IgD-negative memory B cell (primary cell): ENCODE data around the gene NAA40. TPM values are rescaled to one million over a fixed set of nuclear protein-coding genes. Genes with fewer than 3 reads are reported as not detected.

Experiments
- H3K27ac Mint-ChIP-seq, 3 donors: one replicate each; pipeline ENCODE4 v1.8.0; 2020 to 2022; ENCODE audit warnings: mild to moderate bottlenecking in 3 of 3, mixed read lengths in 3 of 3, moderate library complexity in 1 of 3
- H3K27me3 Mint-ChIP-seq: one replicate; pipeline ENCODE4 v1.8.0; 2021; ENCODE audit warnings: mixed read lengths
- H3K36me3 Mint-ChIP-seq: one replicate; pipeline ENCODE4 v1.8.0; 2020; ENCODE audit warnings: mild to moderate bottlenecking, mixed read lengths
- H3K4me1 Mint-ChIP-seq, 3 donors: one replicate each; pipeline ENCODE4 v1.8.0; 2020 to 2022; ENCODE audit warnings: mixed read lengths in 3 of 3, mild to moderate bottlenecking in 1 of 3
- H3K4me3 Mint-ChIP-seq, 4 donors: one replicate each; pipeline ENCODE4 v1.8.0; 2020 to 2022; ENCODE audit warnings: mild to moderate bottlenecking in 4 of 4, mixed read lengths in 4 of 4, moderate library complexity in 3 of 4
- H3K9me3 Mint-ChIP-seq, 3 donors: one replicate each; pipeline ENCODE4 v1.8.0; 2020 to 2021; ENCODE audit warnings: mixed read lengths in 3 of 3, mild to moderate bottlenecking in 1 of 3
- polyA plus RNA-seq: library from polyadenylated mRNA; unstranded; fragments of 300-500 nt; fragmentation: Illumina TruSeq; gene quantifications from one replicate; pipeline ENCODE4 v1.2.3, GENCODE V29; 2021

Gene NAA40
- 13.9 TPM for polyA plus RNA-seq

- peak within 1 kb of the TSS; percentile 82 to 97 (median 89) for H3K4me3 Mint-ChIP-seq
- H3K4me1 Mint-ChIP-seq = peaks cover 21 to 24% (median 22%) of the 10 kb centered on the region in 3 donors
- H3K9me3 Mint-ChIP-seq = no peaks in the 10 kb centered on the region
- H3K27ac Mint-ChIP-seq = peak within 1 kb of the TSS; percentile 87 to 99 (median 89)
- H3K27me3 Mint-ChIP-seq = no peaks in the 10 kb centered on the region
- H3K36me3 Mint-ChIP-seq = no peaks in the 10 kb centered on the region
These were observed at the start of gene NAA40 for GRCh38 chr11:63938479-63939396. TSS of gene NAA40 (plus strand) at chr11:63939002. CDS start at chr11:63939097, 95 bp downstream.

- H3K4me3 Mint-ChIP-seq = peak overlapping the region; percentile 16 to 89 (median 84)
- H3K4me1 Mint-ChIP-seq = peaks cover 35 to 49% (median 41%) of the 10 kb centered on the region in 3 donors
- peaks cover 2% of the 10 kb centered on the region for H3K36me3 Mint-ChIP-seq
- H3K27ac Mint-ChIP-seq = peak overlapping the region; percentile 59 to 84 (median 64)
- no peaks in the 10 kb centered on the region for H3K27me3 Mint-ChIP-seq
- H3K9me3 Mint-ChIP-seq = no peaks in the 10 kb centered on the region
These were observed 49.5 kb upstream of the NAA40 start for GRCh38 chr11:63889344-63889743.

GRCh38 chr11:63890368-63890767, 48.4 kb upstream of the NAA40 start:
- no peaks in the 10 kb centered on the region for H3K9me3 Mint-ChIP-seq
- H3K36me3 Mint-ChIP-seq = peaks cover 2% of the 10 kb centered on the region
- H3K27me3 Mint-ChIP-seq = no peaks in the 10 kb centered on the region
- H3K27ac Mint-ChIP-seq = peak overlapping the region; percentile 53 to 84 (median 64)
- H3K4me1 Mint-ChIP-seq = peaks cover 30 to 50% (median 42%) of the 10 kb centered on the region in 3 donors
- H3K4me3 Mint-ChIP-seq = peak overlapping the region in 3 of 4 donors; percentile 67 to 89 (median 88)

GRCh38 chr11:63892228-63892627, 46.6 kb upstream of the NAA40 start:
- Mint-ChIP-seq H3K4me3 (no peak overlapping the region), H3K4me1 (peaks cover 41 to 47% (median 47%) of the 10 kb centered on the region in 3 donors), H3K27me3 (no peaks in the 10 kb centered on the region), H3K36me3 (peaks cover 2% of the 10 kb centered on the region), H3K9me3 (no peaks in the 10 kb centered on the region), H3K27ac (peak overlapping the region in 2 of 3 donors; percentile 45 to 71)

GRCh38 chr11:63893355-63893754, 45.4 kb upstream of the NAA40 start:
- Mint-ChIP-seq H3K4me1 (peaks cover 30 to 41% (median 37%) of the 10 kb centered on the region in 3 donors), H3K27ac (no peak overlapping the region), H3K36me3 (peaks cover 2% of the 10 kb centered on the region), H3K4me3 (no peak overlapping the region), H3K27me3 (no peaks in the 10 kb centered on the region), H3K9me3 (no peaks in the 10 kb centered on the region)

- H3K9me3 Mint-ChIP-seq = no peaks in the 10 kb centered on the region
- H3K4me1 Mint-ChIP-seq = peaks cover 21 to 24% (median 21%) of the 10 kb centered on the region in 3 donors
- no peak overlapping the region for H3K27ac Mint-ChIP-seq
- H3K4me3 Mint-ChIP-seq = no peak overlapping the region
- peaks cover 4% of the 10 kb centered on the region for H3K36me3 Mint-ChIP-seq
- no peaks in the 10 kb centered on the region for H3K27me3 Mint-ChIP-seq
These were observed 42.7 kb upstream of the NAA40 start for GRCh38 chr11:63896071-63896470.

GRCh38 chr11:63897459-63898146, 41.2 kb upstream of the NAA40 start:
- peaks cover 8 to 15% (median 14%) of the 10 kb centered on the region in 3 donors for H3K4me1 Mint-ChIP-seq
- H3K4me3 Mint-ChIP-seq = no peak overlapping the region
- peaks cover 4% of the 10 kb centered on the region for H3K36me3 Mint-ChIP-seq
- H3K9me3 Mint-ChIP-seq = no peaks in the 10 kb centered on the region
- no peak overlapping the region for H3K27ac Mint-ChIP-seq
- no peaks in the 10 kb centered on the region for H3K27me3 Mint-ChIP-seq

- peaks cover 0 to 3% (median 0%) of the 10 kb centered on the region in 3 donors for H3K4me1 Mint-ChIP-seq
- H3K27ac Mint-ChIP-seq = no peak overlapping the region
- H3K9me3 Mint-ChIP-seq = no peaks in the 10 kb centered on the region
- H3K27me3 Mint-ChIP-seq = no peaks in the 10 kb centered on the region
- peaks cover 5% of the 10 kb centered on the region for H3K36me3 Mint-ChIP-seq
- H3K4me3 Mint-ChIP-seq = no peak overlapping the region
These were observed 37.1 kb upstream of the NAA40 start for GRCh38 chr11:63901660-63902059.

GRCh38 chr11:63903884-63904283, 34.9 kb upstream of the NAA40 start:
- peak overlapping the region in 1 of 3 donors; percentile 18 for H3K27ac Mint-ChIP-seq
- H3K27me3 Mint-ChIP-seq = no peaks in the 10 kb centered on the region
- no peaks in the 10 kb centered on the region for H3K9me3 Mint-ChIP-seq
- peaks cover 5% of the 10 kb centered on the region for H3K36me3 Mint-ChIP-seq
- no peaks in the 10 kb centered on the region for H3K4me1 Mint-ChIP-seq
- H3K4me3 Mint-ChIP-seq = no peak overlapping the region

- Mint-ChIP-seq H3K4me1 (no peaks in the 10 kb centered on the region), H3K36me3 (peaks cover 3% of the 10 kb centered on the region)
These were observed 34.1 kb upstream of the NAA40 start for GRCh38 chr11:63904743-63905142.

GRCh38 chr11:63905179-63905578, 33.6 kb upstream of the NAA40 start:
- Mint-ChIP-seq H3K27me3 (no peaks in the 10 kb centered on the region), H3K27ac (no peak overlapping the region), H3K4me3 (no peak overlapping the region), H3K36me3 (peaks cover 3% of the 10 kb centered on the region), H3K9me3 (no peaks in the 10 kb centered on the region), H3K4me1 (peaks cover 0 to 1% (median 0%) of the 10 kb centered on the region in 3 donors)

More at GRCh38 chr11:63904743-63905142, 34.1 kb upstream of the NAA40 start:
- Mint-ChIP-seq H3K27me3 (no peaks in the 10 kb centered on the region), H3K9me3 (no peaks in the 10 kb centered on the region), H3K4me3 (no peak overlapping the region), H3K27ac (peak overlapping the region in 1 of 3 donors; percentile 80)

GRCh38 chr11:63906087-63906486, 32.7 kb upstream of the NAA40 start:
- Mint-ChIP-seq H3K27me3 (no peaks in the 10 kb centered on the region), H3K36me3 (peaks cover 3% of the 10 kb centered on the region), H3K4me3 (no peak overlapping the region), H3K27ac (no peak overlapping the region), H3K9me3 (no peaks in the 10 kb centered on the region), H3K4me1 (peaks cover 0 to 1% (median 0%) of the 10 kb centered on the region in 3 donors)

GRCh38 chr11:63906585-63906984, 32.2 kb upstream of the NAA40 start:
- peaks cover 3% of the 10 kb centered on the region for H3K36me3 Mint-ChIP-seq
- H3K27me3 Mint-ChIP-seq = no peaks in the 10 kb centered on the region
- H3K9me3 Mint-ChIP-seq = no peaks in the 10 kb centered on the region
- H3K27ac Mint-ChIP-seq = no peak overlapping the region
- H3K4me1 Mint-ChIP-seq = peaks cover 0 to 1% (median 0%) of the 10 kb centered on the region in 3 donors
- no peak overlapping the region for H3K4me3 Mint-ChIP-seq

GRCh38 chr11:63907063-63907462, 31.7 kb upstream of the NAA40 start:
- Mint-ChIP-seq H3K4me3 (no peak overlapping the region), H3K9me3 (no peaks in the 10 kb centered on the region), H3K27ac (no peak overlapping the region), H3K27me3 (no peaks in the 10 kb centered on the region), H3K36me3 (peaks cover 3% of the 10 kb centered on the region), H3K4me1 (peaks cover 0 to 1% (median 0%) of the 10 kb centered on the region in 3 donors)
